ENCODE results near the gene KDM4C. TPM values are rescaled to one million over a fixed set of nuclear protein-coding genes. Genes with fewer than 3 reads are reported as not detected.

Gene KDM4C
- total and polyA plus RNA-seq, 2 donors (not counting 1 experiment from before 2014, with no cell fraction given): 13.0 to 39.0 TPM

GRCh38 chr9:6761306-6761705 is 3.5 kb downstream of the KDM4C start:
- H2AFZ ChIP-seq (ENCODE audit: low read length): no peak overlapping the region
- H3K27ac ChIP-seq (ENCODE audit: insufficient read depth, low read length): no peak overlapping the region
- TF ChIP-seq CTCF (conservative IDR thresholded peaks at IDR 0.05 in 1 of 2, IDR thresholded peaks at IDR 0.05 in 1 of 2; ENCODE audit: low read depth in 1 of 2, low read length in 2 of 2): no peak
- no peak for TF ChIP-seq EZH2 (IDR thresholded peaks at IDR 0.05; ENCODE audit: low read length, missing control alignments)
- H3K27me3 ChIP-seq (ENCODE audit: control insufficient read depth, insufficient read depth, low read length): no peaks in the 10 kb centered on the region
- no peaks in the 10 kb centered on the region for H4K20me1 ChIP-seq (ENCODE audit: control insufficient read depth, extremely low read depth, insufficient read depth, low read length)
- no peak overlapping the region for H3K4me2 ChIP-seq (ENCODE audit: extremely low read depth, insufficient read depth, low read length)
- H3K9me3 ChIP-seq (ENCODE audit: control insufficient read depth, insufficient read depth, low read depth, low read length): no peaks in the 10 kb centered on the region
- no peak overlapping the region for H3K9ac ChIP-seq (ENCODE audit: insufficient read depth, low read length)
- H3K36me3 ChIP-seq (ENCODE audit: control insufficient read depth, insufficient read depth, low read length): no peaks in the 10 kb centered on the region
- peaks cover 4% of the 10 kb centered on the region for H3K4me1 ChIP-seq (ENCODE audit: control insufficient read depth, extremely low read depth, insufficient read depth, low read length)
- no peak for DNase-seq (ENCODE audit: low read depth in 2 of 2)
- H3K79me2 ChIP-seq (ENCODE audit: control insufficient read depth, insufficient read depth, low read length): peaks cover 40% of the 10 kb centered on the region
- H3K4me3 ChIP-seq (replicated peaks in 1 of 4; ENCODE audit: control extremely low read depth in 1 of 4, insufficient read depth in 1 of 4, low read depth in 3 of 4, low read length in 4 of 4): no peak overlapping the region

- TF ChIP-seq CTCF (conservative IDR thresholded peaks at IDR 0.05 in 1 of 2, IDR thresholded peaks at IDR 0.05 in 1 of 2; ENCODE audit: low read depth in 1 of 2, low read length in 2 of 2) (no peak), EZH2 (IDR thresholded peaks at IDR 0.05; ENCODE audit: low read length, missing control alignments) (no peak)
- peaks cover 40% of the 10 kb centered on the region for H3K79me2 ChIP-seq (ENCODE audit: control insufficient read depth, insufficient read depth, low read length)
These were observed 5.5 kb downstream of the KDM4C start for GRCh38 chr9:6763244-6763643.

GRCh38 chr9:6764011-6764410 is 6.2 kb downstream of the KDM4C start:
- Histone ChIP-seq H3K27me3 (ENCODE audit: control insufficient read depth, insufficient read depth, low read length) (no peaks in the 10 kb centered on the region), H4K20me1 (ENCODE audit: control insufficient read depth, extremely low read depth, insufficient read depth, low read length) (no peaks in the 10 kb centered on the region), H3K36me3 (ENCODE audit: control insufficient read depth, insufficient read depth, low read length) (no peaks in the 10 kb centered on the region), H2AFZ (ENCODE audit: low read length) (no peak overlapping the region), H3K4me1 (ENCODE audit: control insufficient read depth, extremely low read depth, insufficient read depth, low read length) (peaks cover 2% of the 10 kb centered on the region), H3K4me3 (replicated peaks in 1 of 4; ENCODE audit: control extremely low read depth in 1 of 4, insufficient read depth in 1 of 4, low read depth in 3 of 4, low read length in 4 of 4) (no peak overlapping the region), H3K9me3 (ENCODE audit: control insufficient read depth, insufficient read depth, low read depth, low read length) (no peaks in the 10 kb centered on the region), H3K9ac (ENCODE audit: insufficient read depth, low read length) (no peak overlapping the region), H3K79me2 (ENCODE audit: control insufficient read depth, insufficient read depth, low read length) (peaks cover 35% of the 10 kb centered on the region), H3K4me2 (ENCODE audit: extremely low read depth, insufficient read depth, low read length) (no peak overlapping the region), H3K27ac (ENCODE audit: insufficient read depth, low read length) (no peak overlapping the region)
- TF ChIP-seq EZH2 (IDR thresholded peaks at IDR 0.05; ENCODE audit: low read length, missing control alignments): no peak
- no peak for TF ChIP-seq CTCF (conservative IDR thresholded peaks at IDR 0.05 in 1 of 2, IDR thresholded peaks at IDR 0.05 in 1 of 2; ENCODE audit: low read depth in 1 of 2, low read length in 2 of 2)
- no peak for DNase-seq (ENCODE audit: low read depth in 2 of 2)

More at GRCh38 chr9:6763244-6763643, 5.5 kb downstream of the KDM4C start:
- Histone ChIP-seq H3K27ac (ENCODE audit: insufficient read depth, low read length) (no peak overlapping the region), H2AFZ (ENCODE audit: low read length) (no peak overlapping the region), H4K20me1 (ENCODE audit: control insufficient read depth, extremely low read depth, insufficient read depth, low read length) (no peaks in the 10 kb centered on the region), H3K4me2 (ENCODE audit: extremely low read depth, insufficient read depth, low read length) (no peak overlapping the region), H3K9me3 (ENCODE audit: control insufficient read depth, insufficient read depth, low read depth, low read length) (no peaks in the 10 kb centered on the region), H3K27me3 (ENCODE audit: control insufficient read depth, insufficient read depth, low read length) (no peaks in the 10 kb centered on the region), H3K4me3 (replicated peaks in 1 of 4; ENCODE audit: control extremely low read depth in 1 of 4, insufficient read depth in 1 of 4, low read depth in 3 of 4, low read length in 4 of 4) (no peak overlapping the region), H3K4me1 (ENCODE audit: control insufficient read depth, extremely low read depth, insufficient read depth, low read length) (peaks cover 2% of the 10 kb centered on the region), H3K36me3 (ENCODE audit: control insufficient read depth, insufficient read depth, low read length) (no peaks in the 10 kb centered on the region), H3K9ac (ENCODE audit: insufficient read depth, low read length) (no peak overlapping the region)
- DNase-seq (ENCODE audit: low read depth in 2 of 2): no peak
